HepG2 (cell line): ENCODE measurements around the gene ABCG1. TPM values are rescaled to one million over a fixed set of nuclear protein-coding genes. Genes with fewer than 3 reads are reported as not detected.

Experiments
- ATAC-seq: fragments of 200-7000 bp; cut with Tn5 transposase; 3 replicates; pipeline ENCODE4 v1.9.1; 2020; ENCODE audit warnings: mild to moderate bottlenecking, moderate library complexity
- BruUV-seq: library from RNA; stranded (reverse); fragments of 400-500 nt; replicated peaks from 2 replicates; lab custom pipeline; 2021; lab: Mats Ljungman, UMichigan
- CTCF ChIA-PET: fragments of 300-600 bp; formaldehyde crosslinking; extraction: SDS; loops from one replicate; lab custom pipeline; 2021; ENCODE audit warnings: low total read pairs, inconsistent platforms, low intra/inter-chr PET ratio; lab: Yijun Ruan, JAX
- POLR2A ChIA-PET: fragments of 350-600 bp; sonication (Branson Sonifier 250); formaldehyde crosslinking; loops from one replicate; lab custom pipeline; 2020; ENCODE audit warnings: antibody characterized with exemption, inconsistent platforms; lab: Yijun Ruan, JAX
- DNase-seq: peaks from one replicate; pipeline ENCODE4 v3.0.0-alpha.2; 2015; ENCODE audit warnings: low spot score
- FAIRE-seq: peaks from 3 replicates; lab custom pipeline; 2011; peaks lifted over from hg19 to GRCh38; lab: Jason Lieb, UNC
- H2AFZ ChIP-seq: one replicate; pipeline ENCODE4 v1.6.1; 2011; ENCODE audit warnings: low read length, inconsistent platforms
- H3K27ac ChIP-seq: fragments of 300-600 bp; 3 replicates; pipeline ENCODE4 v1.8.0; 2011; ENCODE audit warnings: mixed run types, mild to moderate bottlenecking, mixed read lengths, low read length, inconsistent platforms; ENCODE audit not compliant: insufficient read depth; ENCODE audit errors: extremely low read length
- H3K27me3 ChIP-seq, 2 experiments: fragments of 200-600 bp in 1 of 2; 2 replicates in 1 of 2; 3 replicates in 1 of 2; pipeline versions ENCODE4 v1.6.0 to v1.8.0; 2011; ENCODE audit warnings: low read length in 2 of 2, mild to moderate bottlenecking in 2 of 2, moderate library complexity in 2 of 2, inconsistent platforms in 1 of 2; ENCODE audit not compliant: insufficient read depth in 2 of 2, control insufficient read depth in 1 of 2
- H3K36me3 ChIP-seq, 2 experiments: fragments of 200-600 bp in 1 of 2; replicated peaks in 1 of 2; 2 replicates in 1 of 2; 3 replicates in 1 of 2; pipeline versions ENCODE4 v1.5.1 to v1.8.0; 2011; ENCODE audit warnings: low read length in 2 of 2, inconsistent platforms in 1 of 2; ENCODE audit not compliant: insufficient read depth in 2 of 2, control insufficient read depth in 1 of 2
- H3K4me1 ChIP-seq: 2 replicates; pipeline ENCODE4 v1.5.1; 2012; ENCODE audit warnings: low read length, inconsistent platforms; ENCODE audit not compliant: insufficient read depth
- H3K4me2 ChIP-seq: 2 replicates; pipeline ENCODE4 v1.6.0; 2011; ENCODE audit warnings: low read depth, low read length, inconsistent platforms
- H3K4me3 ChIP-seq, 3 experiments: fragments of 200-600 bp in 1 of 3; sonication (generic), shearing (Covaris generic) in 1 of 3; replicated peaks in 1 of 3; 2 replicates each; pipeline ENCODE4 v1.5.1; 2011 to 2016; ENCODE audit warnings: low read length in 3 of 3, inconsistent platforms in 2 of 3, low read depth in 2 of 3, mild to moderate bottlenecking in 2 of 3, control low read depth in 1 of 3, mixed read lengths in 1 of 3; ENCODE audit not compliant: insufficient read depth in 1 of 3
- H3K79me2 ChIP-seq: one replicate; pipeline ENCODE4 v1.6.1; 2011; ENCODE audit warnings: low read length, inconsistent platforms; ENCODE audit not compliant: insufficient read depth
- H3K9ac ChIP-seq: 2 replicates; pipeline ENCODE4 v1.6.0; 2011; ENCODE audit warnings: mild to moderate bottlenecking, low read depth, low read length, inconsistent platforms; ENCODE audit not compliant: insufficient read depth
- H3K9me3 ChIP-seq: 2 replicates; pipeline ENCODE4 v1.5.1; 2012; ENCODE audit warnings: mild to moderate bottlenecking, low read length
- H4K20me1 ChIP-seq: 2 replicates; pipeline ENCODE4 v1.6.0; 2011; ENCODE audit warnings: inconsistent platforms, mild to moderate bottlenecking, low read length, moderate library complexity; ENCODE audit not compliant: insufficient read depth
- CAMTA2 ChIP-seq: sonication (generic); formaldehyde crosslinking; IDR thresholded peaks from 2 replicates; pipeline ENCODE4 v1.4.0; 2020; ENCODE audit warnings: mild to moderate bottlenecking, missing genetic modification reagents, borderline replicate concordance
- DPF2 ChIP-seq: sonication (generic); formaldehyde crosslinking; IDR thresholded peaks from 2 replicates; pipeline ENCODE4 v1.4.0; 2020; ENCODE audit warnings: mild to moderate bottlenecking, low read depth, missing genetic modification reagents, borderline replicate concordance
- HES4 ChIP-seq: sonication (generic); formaldehyde crosslinking; IDR thresholded peaks from 2 replicates; pipeline ENCODE4 v1.9.0; 2021; ENCODE audit warnings: mild to moderate bottlenecking, missing genetic modification reagents, borderline replicate concordance
- MIXL1 ChIP-seq: IDR thresholded peaks from 2 replicates; pipeline ENCODE4 v1.6.1; 2016
- PTBP1 ChIP-seq: fragments of 200-400 bp; formaldehyde crosslinking; IDR thresholded peaks from 2 replicates; pipeline ENCODE4 v1.6.1; 2018; ENCODE audit warnings: low read length, low read depth; ENCODE audit not compliant: poor library complexity, severe bottlenecking
- SALL1 ChIP-seq: sonication (generic); formaldehyde crosslinking; IDR thresholded peaks from 2 replicates; pipeline ENCODE4 v1.8.0; 2022; ENCODE audit warnings: mild to moderate bottlenecking, missing genetic modification reagents
- SRSF9 ChIP-seq: fragments of 200-400 bp; formaldehyde crosslinking; IDR thresholded peaks from 2 replicates; pipeline ENCODE4 v1.6.1; 2018; ENCODE audit warnings: borderline replicate concordance, mild to moderate bottlenecking, low read depth, low read length; ENCODE audit not compliant: insufficient read depth, poor library complexity, severe bottlenecking
- ZNF589 ChIP-seq: sonication (generic); formaldehyde crosslinking; conservative IDR thresholded peaks from 2 replicates; pipeline ENCODE4 v1.8.0; 2022; ENCODE audit warnings: mild to moderate bottlenecking, moderate library complexity, missing genetic modification reagents
- WGBS: methylation state at CpG from one replicate; pipeline ENCODE4 v1.1.6; 2017; ENCODE audit warnings: low lambda C conversion rate; 5-methylcytosine and 5-hydroxymethylcytosine counted together
- in situ Hi-C: cut with HindIII; loops from 2 replicates; pipeline ENCODE4 v1.10.0; 2017; ENCODE audit warnings: low pct_unique_long_range_greater_than_20kb; ENCODE audit not compliant: extremely low pct_ligation_motif_present
- intact Hi-C: fragments of 100-400 bp; cut with micrococcal nuclease; formaldehyde crosslinking; loops from one replicate; pipeline ENCODE4 v1.10.0; 2022; ENCODE audit not compliant: unreplicated experiment
- polyA plus RNA-seq, 8 experiments: library from polyadenylated mRNA; depleted of rRNA in 3 of 8; stranded (reverse) in 7 of 8; unstranded in 1 of 8; fragments of >200 nt; fragmentation: Illumina TruSeq in 4 of 8; extraction: Trizol in 4 of 8; gene quantifications; 2 replicates each; pipeline versions ENCODE4 v1.2.1 to v1.2.3, GENCODE V29; 2011 to 2016; ENCODE audit warnings: low read depth in 4 of 8, missing spikeins in 1 of 8, mixed read lengths in 1 of 8; ENCODE audit not compliant: insufficient read depth in 1 of 8
- total RNA-seq, 5 experiments: library from RNA; depleted of rRNA; stranded (reverse); fragments of >200 nt; fragmentation: Illumina TruSeq; extraction: Trizol; gene quantifications; 2 replicates each; pipeline ENCODE4 v1.2.3, GENCODE V29; 2016; ENCODE audit warnings: low read depth in 1 of 5
- TF ChIP-seq, protein P1 (sequence below): IDR thresholded peaks from 2 replicates; pipeline ENCODE4 v1.6.1; 2012; ENCODE audit warnings: inconsistent platforms

The ABCG1 gene
- total and polyA plus RNA-seq, 2 of the 13 experiments (the other 11 are each of a cell fraction or from before 2014, with no cell fraction given), result 0.04 TPM; not detected in 1

DNA sequence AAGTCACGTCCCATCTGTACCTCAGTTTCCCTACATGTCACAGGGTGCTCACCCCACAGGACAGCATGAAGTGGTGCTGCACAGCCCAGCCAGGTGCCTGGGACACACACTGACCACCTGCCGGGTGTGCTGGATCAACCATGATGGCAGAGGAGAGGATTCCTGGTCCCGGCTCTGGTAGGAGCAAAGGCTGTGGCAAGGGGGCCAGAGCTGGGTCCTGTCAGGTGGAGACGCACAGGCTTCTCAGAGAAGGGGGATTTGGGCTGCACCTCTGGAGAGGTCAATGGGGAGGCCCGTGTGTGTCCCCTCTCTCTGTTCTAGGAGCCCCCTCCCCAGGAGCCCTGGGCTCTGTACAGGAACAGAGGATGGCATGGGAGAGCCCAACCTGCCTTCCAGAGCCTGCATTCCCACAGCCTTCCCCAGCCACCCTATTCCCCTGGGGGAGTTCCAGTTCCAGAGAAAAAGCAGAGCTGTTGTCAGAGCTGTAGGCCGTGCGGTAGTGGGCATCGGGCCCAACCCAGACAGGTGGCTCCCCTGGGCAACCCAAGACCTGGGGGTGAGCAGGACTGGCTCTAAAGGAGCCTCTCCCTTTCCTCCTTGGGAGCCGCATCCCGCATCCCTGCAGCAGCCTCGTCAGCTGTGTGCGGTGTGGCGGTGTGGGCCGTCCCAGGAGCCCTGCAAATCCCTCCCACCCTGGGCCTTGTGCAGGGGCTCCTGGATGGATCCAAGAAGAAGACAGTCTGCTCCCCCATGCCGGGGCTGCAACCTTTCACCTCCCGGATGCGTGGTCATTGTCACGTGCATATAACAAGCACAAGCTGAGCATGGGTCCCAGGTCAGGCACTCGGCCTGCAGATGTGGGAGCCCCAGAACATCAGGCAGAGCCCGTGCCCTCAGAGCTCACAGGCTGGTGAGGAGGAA, 99.1 kb downstream of the ABCG1 start (continued):
- no peak for TF ChIP-seq PTBP1
- TF ChIP-seq, all 625 proteins: peak for 0

DNA sequence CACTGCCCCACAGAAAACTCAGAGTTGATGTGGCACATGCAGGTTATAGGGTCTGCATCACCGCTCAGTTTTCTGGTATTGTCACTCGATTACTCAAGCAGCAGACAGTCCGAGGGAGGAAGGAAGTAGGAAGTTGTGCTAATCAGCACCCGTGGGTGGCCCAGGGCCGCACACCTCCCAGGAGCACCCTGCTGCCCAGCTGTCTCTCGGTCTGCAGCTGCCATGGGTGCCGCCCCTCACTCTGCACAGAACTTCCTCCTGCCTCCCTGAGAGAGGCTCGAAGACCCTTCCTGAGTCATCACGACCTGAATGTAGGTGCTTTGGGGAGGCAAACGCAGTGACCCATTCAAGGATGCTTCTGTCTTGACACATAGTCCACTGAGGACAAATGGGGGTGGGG, 100.4 kb downstream of the ABCG1 start:
- Histone ChIP-seq H3K27me3 (peaks cover 0 to 6% of the 10 kb centered on the region in 2 experiments; a peak in 2 of 5 replicates), H3K4me3 (no peak overlapping the region), H3K4me1 (peaks cover 22% of the 10 kb centered on the region), H3K27ac (no peak overlapping the region), H2AFZ (no peak overlapping the region), H3K36me3 (no peaks in the 10 kb centered on the region), H3K79me2 (no peaks in the 10 kb centered on the region), H3K9me3 (no peaks in the 10 kb centered on the region), H4K20me1 (no peaks in the 10 kb centered on the region), H3K9ac (no peak overlapping the region), H3K4me2 (no peak overlapping the region)
- FAIRE-seq (no peak), ATAC-seq (no peak), DNase-seq (no peak)
- in situ Hi-C loops, result no loop called here
- intact Hi-C loops, result no loop called here
- 57% methylated on average over 6 of the region's 10 CpGs for WGBS
- ChIA-PET CTCF (no interaction called here), POLR2A (no interaction called here)
- no TSS peak for BruUV-seq
- TF ChIP-seq, protein P1, sequence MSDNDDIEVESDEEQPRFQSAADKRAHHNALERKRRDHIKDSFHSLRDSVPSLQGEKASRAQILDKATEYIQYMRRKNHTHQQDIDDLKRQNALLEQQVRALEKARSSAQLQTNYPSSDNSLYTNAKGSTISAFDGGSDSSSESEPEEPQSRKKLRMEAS, result no peak
- no peak for TF ChIP-seq MIXL1 (CRISPR knock-in tag)
- TF ChIP-seq ZNF589, result no peak
- TF ChIP-seq HES4 (CRISPR knock-in tag), result no peak
- no peak for TF ChIP-seq SALL1 (CRISPR knock-in tag)
- TF ChIP-seq CAMTA2, result no peak
- no peak for TF ChIP-seq DPF2 (CRISPR knock-in tag)
- no peak for TF ChIP-seq SRSF9
